Activated T-cell treated with anti-CD3 and anti-CD28 coated beads for 24 hours (primary cell): ENCODE data around the gene RNF151.
"Not testable (repeated sequence)": the region's sequence is repeated elsewhere in the genome, so short reads cannot be mapped to it uniquely, and the experiment has no call there.

Experiments used
- DNase-seq: peaks from one replicate; pipeline ENCODE4 v3.0.0-alpha.2; 2020; ENCODE audit warnings: low read depth

Gene RNF151

GRCh38 chr16:1939833-1940232, 26.8 kb upstream of the RNF151 start:
- DNase-seq: not testable (repeated sequence)

- no peak for DNase-seq
Measured at GRCh38 chr16:1940273-1941161, 26.1 kb upstream of the RNF151 start.

- no peak for DNase-seq
Measured at GRCh38 chr16:1941162-1942046, 25.3 kb upstream of the RNF151 start.

GRCh38 chr16:1942047-1942809, 24.4 kb upstream of the RNF151 start:
- DNase-seq: no peak

GRCh38 chr16:1942810-1943726, 23.6 kb upstream of the RNF151 start, which contains the start of gene MSRB1:
Gene MSRB1 (minus strand): TSS chr16:1943199. CDS start chr16:1943156, 43 bp downstream.
- DNase-seq: peak; percentile 98

GRCh38 chr16:1944612-1945199, 21.9 kb upstream of the RNF151 start:
- no peak for DNase-seq

DNA sequence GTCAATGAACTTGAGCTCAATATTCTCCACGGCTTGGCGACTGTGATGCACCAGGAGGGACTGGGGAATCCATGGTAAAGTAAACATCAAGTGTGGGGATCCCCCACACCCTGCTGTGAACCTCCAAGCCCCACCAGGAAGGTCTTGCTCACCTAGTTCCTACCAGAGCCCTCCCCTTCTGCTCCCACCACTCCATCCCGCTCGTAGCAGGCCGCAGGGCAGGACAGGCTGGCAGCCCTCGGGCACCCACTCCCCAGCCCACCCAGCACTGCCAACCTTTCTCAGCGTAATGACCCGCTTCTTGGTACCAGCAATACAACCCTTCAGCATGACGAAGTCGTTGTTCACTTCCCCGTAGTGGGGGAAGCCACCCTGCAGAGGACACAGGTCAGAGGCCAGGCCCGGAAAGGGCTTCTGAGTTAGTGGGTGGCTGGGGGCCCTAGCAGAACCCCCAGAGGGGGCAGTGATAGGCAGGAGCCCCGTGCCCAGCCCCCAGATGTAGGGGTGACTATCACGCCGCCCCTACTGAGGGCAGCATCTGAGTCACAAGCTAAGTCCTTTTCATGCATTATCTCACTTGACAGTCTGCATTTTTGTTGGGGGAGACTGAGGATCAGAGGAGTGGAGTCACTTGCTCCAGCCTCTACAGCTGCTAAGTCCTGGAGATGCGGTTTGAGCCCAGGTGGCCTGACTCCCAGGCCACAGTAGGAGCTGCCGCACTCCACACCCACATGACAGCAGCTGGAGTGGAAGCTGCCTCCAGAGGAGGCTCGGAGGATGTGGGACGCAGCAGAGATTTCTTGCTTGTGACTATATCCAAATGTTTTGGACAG, 20.9 kb upstream of the RNF151 start:
- no peak for DNase-seq

DNA sequence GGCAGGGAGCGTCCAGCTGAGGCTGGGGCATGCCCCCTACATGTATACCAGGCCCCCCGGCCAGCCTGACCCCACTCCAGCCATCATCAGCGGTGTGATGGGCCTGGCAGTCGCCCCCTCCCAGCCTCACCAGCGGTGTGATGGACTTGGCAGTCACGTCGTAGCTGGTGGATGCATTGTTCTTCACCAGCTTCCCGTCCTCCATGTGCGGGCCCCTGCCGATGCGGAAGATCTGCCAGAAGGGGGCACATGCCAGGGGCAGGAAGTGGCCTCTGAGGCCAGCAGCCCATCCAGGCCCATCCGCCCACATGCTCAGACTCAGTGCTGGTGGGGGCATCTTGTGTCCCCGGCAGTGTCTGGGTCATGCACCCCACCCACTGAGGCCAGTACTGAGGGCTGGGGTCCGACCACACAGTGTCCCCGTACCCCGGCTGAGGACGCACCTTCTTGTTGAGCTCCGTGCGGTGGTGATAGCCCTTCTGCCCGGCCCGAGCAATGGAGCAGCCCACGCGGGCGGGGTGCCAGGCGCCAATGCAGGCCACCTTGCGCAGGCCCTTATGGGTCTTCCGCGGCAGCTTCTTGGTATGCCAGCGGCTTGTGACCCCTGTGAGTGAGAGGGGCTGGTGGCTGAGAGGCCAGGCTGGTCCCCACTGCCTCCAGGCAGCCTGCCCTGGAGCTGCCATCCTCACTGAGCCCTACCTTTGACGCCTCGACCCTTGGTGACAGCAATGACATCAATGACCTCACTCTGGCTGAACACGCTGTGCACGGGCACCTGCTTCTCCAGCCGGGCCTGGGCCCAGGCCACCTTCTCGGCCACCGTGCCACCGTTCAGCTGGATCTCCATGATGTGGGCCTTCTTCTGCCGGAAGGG, 19.9 kb upstream of the RNF151 start:
- no peak for DNase-seq

GRCh38 chr16:1947369-1947670, 19.3 kb upstream of the RNF151 start:
- no peak for DNase-seq

GRCh38 chr16:1949507-1949906, 17.1 kb upstream of the RNF151 start:
- DNase-seq: no peak

DNA sequence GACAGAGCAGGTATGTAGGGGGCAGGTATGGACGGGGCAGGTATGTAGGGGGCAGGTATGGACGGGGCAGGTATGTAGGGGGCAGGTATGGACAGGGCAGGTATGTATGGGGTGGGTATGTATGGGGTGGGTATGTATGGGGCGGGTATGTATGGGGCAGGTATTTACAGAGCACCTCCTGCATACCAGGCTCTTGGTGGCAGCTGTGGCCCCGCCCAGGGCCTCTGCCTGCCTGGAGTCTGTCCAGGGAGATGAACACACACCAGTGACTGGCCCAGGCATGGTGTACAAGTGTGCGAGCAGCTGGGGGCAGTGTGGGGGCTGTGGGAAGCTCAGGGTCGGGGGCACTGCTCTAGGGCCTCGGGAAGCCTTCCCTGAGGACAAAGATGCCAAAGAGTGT, 16.6 kb upstream of the RNF151 start:
- DNase-seq: no peak

DNA sequence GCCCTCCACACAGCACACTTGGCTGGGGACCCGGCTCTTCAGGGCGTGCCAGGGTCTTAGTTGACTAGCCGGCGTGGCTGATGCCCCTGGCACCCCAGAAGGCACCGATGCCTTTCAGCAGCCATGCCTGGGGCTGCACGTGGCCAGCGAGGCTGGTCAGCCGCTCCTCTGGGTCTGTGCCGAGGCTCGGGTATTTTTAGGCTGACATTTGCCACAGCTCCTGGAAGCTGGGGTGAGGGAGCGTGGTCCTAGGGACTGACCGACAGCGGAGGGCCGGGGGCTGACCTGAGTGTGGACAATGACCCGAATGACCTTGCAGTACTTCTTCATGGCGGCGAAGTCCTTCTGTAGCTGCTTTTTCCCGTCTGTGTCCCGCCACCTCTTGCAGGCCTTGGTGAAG, 16.1 kb upstream of the RNF151 start:
- no peak for DNase-seq

DNA sequence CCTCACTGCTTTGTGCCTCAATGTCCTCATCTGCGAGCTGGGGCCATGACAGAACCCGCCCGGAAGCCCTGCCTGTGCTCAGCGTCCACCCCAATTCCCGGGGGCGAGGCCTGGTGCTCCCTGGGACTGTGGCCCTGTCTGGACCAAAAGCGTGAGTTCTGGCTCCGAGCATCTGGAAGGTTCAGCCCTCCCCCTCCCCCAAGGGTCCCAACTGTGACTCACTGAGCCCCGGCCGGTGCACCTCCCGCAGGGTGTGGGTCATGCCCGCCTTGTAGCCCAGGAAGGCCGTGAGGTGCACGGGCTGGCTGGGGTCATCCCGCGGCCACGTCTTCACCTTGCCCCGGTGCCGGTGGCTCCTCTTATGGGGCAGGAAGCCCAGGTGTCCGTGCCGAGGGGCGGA, 12.9 kb upstream of the RNF151 start:
- no peak for DNase-seq

- not testable (repeated sequence) for DNase-seq
Measured at GRCh38 chr16:1957434-1958142, 9.1 kb upstream of the RNF151 start.

DNA sequence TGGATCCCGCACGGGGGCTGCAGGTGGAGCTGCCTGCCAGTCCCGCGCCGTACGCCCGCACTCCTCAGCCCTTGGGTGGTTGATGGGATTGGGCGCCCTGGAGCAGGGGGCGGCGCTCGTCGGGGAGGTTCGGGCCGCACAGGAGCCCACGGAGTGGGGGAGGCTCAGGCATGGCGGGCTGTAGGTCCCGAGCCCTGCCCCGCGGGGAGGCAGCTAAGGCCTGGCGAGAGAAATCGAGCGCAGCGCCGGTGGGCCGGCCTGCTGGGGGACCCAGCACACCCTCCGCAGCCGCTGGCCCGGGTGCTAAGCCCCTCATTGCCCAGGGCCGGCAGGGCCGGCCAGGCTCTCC, 8.5 kb upstream of the RNF151 start:
- not testable (repeated sequence) for DNase-seq

- DNase-seq: no peak
Measured at GRCh38 chr16:1958715-1959268, 7.9 kb upstream of the RNF151 start.

GRCh38 chr16:1959269-1960039, 7.2 kb upstream of the RNF151 start, which contains the start of gene NDUFB10:
Gene NDUFB10 (plus strand): TSS chr16:1959538. CDS start chr16:1959625, 87 bp downstream.
- peak; percentile 90 for DNase-seq
